IPS DF 19.7 (cell line): ENCODE data around the gene SOBP.

ENCODE experiments used
- DNase-seq: peaks from one replicate; pipeline ENCODE4 v3.0.0-alpha.2; 2013; ENCODE audit warnings: low read depth, low spot score

SOBP gene

DNA sequence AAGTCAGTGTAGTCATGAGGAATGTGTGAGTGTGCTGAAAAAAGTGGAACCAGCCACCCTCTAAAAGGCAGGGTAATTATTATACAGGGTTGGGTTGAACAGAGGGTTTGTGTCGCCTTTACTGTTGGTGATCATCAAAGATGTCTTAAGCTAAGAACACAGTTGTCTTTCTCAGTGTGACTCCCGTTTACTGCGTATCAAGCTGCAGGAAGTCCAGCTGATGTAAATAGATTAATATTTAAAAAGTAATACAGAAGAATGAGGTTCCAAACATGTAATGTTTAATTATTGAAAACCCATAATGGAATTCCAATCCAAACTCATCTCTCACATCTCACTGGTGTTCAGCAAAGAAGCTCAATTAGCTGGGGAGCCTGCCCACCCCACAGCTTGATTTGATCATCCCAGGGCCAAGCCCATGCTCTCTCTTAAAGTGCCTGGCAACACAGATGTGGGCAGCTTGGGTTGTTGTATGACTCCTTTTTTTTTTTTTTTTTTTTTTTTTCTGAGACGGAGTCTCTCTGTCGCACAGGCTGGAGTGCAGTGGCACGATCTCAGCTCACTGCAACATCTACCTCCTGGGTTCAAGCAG is 127.5 kb downstream of the SOBP start:
- no peak for DNase-seq

DNA sequence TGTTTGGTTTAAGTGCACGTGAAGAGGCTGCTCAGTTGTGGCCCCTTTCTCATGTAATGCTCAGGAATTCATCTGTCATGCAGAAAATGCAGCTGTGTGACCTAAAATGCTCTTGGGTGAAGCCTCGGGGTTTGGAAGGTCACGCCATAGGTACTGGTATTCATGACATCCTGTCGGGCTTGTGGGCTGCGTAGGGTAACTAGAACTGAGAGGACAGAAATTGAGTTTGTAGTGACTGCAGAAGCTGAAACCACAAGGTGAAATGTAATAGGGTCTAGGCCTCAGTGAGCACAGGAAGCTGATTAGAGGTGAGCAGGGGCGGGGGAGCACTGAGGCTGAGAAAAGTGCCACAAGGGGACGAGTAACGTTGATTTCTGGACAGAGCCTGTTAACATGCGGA is 128.8 kb downstream of the SOBP start:
- no peak for DNase-seq

DNA sequence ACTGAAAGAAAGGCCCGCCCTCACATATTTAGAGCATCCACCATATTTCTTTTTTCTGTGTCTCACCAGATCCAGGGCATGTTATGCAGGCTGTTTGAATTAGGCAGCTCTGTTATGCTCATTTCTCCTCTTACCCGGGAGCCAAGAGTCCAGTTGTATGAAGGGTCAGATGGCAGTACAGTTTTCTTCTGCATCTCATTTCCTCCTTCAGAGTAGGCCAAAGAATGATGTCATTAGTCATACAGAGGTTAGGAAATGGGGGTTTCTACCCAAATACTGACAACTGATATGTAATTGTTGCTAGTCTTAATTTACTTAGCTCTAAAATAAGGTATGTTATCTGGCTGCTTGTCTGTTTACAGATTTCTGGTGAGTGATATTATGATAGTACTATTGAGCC is 130.8 kb downstream of the SOBP start:
- DNase-seq, result no peak

DNA sequence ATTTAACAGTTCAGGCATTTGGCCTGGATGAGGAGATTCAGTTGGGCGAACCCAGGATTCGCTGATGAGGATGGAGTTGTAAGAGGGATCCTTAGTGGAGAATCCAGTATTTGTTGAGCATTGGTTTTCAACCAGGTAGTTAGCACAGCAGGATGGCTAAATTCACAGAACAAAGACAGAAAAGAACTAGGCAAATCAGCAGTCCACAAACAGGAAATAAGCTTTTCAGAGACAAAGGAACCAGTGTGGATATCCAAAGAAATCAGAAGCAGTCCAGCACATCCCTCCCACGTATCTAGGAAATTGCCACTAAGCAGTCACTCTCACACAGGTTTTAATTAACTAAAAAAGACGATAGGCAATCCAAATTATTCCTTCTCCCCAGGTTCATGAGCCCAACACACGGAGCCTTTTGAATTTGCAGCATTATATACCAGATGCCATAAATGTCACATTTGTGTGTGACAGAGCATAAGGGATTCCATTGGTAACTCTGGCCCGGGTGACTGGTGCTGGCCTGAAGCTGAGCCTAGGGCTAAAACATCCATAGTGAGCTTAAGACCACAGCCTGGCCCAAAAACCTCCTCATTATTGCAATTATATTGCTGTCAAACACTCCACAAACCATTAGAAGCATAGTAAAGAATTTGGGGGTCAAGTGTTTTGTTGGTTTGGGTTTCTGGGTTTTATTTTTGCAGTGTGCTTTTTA is 131.5 kb downstream of the SOBP start:
- DNase-seq, result no peak

DNA sequence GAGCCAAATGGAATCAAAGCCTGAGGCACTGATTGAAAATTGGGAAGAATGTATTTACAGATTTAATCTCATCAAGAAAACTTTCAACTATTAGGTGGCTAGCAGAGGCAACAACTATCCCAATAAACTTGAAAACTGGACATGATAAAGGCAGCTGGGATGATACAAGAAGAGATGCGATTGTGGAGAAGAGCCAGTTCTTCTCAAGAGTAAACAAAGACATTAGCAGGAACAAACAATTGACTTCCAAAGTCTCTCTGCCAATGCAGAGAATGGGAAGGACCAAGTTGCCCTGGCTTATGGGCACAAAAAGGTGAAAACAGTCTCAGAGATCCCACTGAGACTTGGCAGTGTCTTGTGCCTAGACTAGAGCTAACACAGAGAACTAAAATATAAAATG is 132.4 kb downstream of the SOBP start:
- DNase-seq, result no peak

DNA sequence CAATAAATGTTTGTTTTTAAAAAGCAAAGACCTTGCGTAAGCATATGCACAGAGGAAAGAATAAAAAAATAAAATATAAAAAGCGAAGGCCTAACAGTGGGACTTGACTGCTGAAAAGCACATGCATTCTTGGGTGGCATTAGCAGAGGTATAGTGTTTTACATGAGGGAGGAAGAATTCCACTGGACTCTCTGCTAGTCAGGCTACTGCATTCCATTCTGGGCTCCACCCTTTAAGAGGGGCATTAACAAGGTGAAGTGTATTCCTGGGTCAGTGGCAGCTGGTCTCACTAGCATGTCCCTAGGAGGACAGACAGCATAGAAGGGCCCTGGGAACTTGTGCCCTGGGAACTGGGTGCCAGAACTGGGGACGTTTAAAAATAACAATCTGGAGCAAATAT is 134.1 kb downstream of the SOBP start:
- DNase-seq, result no peak

DNA sequence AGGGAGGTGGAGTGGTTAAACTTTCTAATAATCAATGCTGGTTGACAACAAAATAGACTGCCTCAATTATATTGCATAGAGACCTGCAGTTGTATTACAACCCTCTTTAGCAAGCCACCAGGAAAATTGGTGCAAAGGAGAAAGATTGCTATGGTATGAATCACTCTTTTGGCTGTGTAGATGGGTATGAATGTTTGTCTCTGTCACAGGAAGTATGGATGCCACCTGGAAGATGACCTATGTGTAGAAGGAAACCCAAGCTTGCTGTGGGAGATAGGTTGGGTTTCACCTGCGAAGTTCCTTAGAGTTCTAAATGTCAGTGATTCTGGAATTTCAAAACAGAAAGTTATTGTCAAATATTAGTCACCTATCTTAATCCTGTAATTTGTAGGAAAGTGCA is 134.6 kb downstream of the SOBP start:
- DNase-seq, result no peak

DNA sequence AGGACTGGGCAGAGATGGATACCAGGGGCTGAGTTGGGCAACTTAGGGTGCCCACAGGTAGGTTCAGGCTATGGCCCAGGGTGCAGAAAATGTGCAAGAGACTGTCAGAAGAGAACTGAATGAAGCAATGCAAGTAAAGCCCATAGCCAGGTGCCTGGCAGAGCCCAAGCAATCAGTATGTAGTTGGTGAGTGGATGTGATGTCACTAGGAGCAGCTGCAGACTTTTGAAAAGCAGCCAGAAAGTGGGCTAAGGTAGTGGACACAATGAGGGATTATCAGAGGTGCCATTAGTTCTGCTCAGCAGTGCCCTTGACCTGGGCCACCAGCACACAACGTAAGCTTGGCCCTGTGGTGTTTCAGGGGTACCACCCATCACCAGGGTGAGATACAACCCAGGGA is 135.3 kb downstream of the SOBP start:
- DNase-seq, result no peak

DNA sequence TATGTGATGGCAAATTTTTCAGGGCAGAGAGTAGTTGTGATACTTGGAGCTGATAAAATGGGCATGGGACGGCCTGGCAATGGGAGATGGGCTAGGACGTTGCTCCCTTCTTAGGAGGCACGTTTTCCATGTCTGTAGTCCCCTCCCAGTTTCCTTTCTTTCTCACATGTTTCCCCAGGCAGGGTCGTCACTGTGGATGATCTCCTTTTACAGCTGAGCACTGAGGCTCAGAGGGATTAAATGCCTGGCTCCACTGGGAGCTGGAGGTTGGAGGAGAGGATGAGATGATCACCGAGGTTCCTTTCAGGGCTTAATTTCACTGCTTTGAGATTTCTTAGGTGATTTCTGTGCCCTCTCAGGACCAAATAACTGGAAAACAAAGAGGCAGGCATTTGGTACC is 136.7 kb downstream of the SOBP start:
- no peak for DNase-seq

DNA sequence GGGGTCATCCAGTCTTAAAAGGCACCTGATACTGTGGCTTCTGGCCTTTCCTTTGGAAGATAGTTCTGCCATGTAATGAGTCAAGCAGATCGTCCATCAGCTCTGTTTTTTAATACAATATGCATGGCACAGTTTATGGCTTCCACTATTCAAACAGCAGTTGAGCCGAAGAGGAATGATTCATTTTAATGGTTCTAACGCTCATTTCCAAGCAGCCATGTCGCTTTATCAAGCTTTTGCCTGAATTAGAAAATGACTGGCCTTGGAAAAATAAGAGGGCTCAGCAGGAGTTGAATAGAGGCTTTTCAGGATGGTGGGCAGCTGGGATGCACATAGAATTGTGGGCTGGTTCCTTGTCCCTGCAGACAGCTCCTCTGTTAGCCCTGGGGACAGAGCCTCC is 138.1 kb downstream of the SOBP start:
- no peak for DNase-seq

DNA sequence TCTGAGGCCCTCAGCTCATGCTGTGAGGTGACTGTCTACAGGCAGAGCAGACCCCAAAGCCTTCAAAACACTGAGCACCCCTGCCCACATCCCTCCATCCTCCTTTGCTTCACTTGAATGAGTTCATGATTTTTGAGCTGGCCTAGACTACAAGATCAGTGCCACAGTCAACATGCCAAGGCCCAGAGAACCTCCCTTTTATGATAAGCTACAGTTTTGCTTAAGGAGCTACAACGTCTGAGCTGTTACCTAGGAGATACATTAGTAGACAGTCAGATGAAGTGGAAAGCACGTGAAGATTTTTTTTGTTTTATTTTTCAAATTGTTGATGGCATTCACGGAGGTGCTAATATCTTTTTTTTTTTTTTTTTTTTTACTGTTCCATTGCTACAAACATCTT is 139.0 kb downstream of the SOBP start:
- DNase-seq, result no peak

DNA sequence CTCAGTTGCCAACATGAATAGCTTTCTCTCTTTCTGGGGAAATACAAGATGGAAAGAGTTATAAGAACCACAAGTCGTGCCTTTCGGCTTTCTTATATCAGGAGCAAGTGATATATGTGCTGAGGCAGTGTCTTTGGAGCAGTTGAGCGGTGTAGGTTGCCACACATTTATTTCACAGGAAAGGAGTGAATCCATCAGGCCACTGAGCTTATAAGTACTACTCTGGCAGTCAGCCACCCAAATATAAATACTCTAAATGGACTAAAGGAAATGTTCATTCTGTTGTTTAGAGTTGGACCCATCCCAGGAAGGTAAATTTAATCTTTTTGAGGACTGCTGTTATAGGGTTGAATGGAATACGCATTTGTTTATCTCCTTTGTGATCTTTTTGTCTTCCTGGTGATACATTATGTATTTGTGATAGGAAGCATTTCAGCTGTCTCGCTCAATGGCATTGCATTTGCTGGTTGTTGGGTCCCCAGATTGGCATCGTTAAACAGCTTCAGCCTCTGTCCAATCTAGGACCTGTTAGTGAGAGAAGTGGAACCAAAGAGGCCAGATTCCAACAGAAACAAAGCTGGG is 139.7 kb downstream of the SOBP start:
- DNase-seq, result no peak

DNA sequence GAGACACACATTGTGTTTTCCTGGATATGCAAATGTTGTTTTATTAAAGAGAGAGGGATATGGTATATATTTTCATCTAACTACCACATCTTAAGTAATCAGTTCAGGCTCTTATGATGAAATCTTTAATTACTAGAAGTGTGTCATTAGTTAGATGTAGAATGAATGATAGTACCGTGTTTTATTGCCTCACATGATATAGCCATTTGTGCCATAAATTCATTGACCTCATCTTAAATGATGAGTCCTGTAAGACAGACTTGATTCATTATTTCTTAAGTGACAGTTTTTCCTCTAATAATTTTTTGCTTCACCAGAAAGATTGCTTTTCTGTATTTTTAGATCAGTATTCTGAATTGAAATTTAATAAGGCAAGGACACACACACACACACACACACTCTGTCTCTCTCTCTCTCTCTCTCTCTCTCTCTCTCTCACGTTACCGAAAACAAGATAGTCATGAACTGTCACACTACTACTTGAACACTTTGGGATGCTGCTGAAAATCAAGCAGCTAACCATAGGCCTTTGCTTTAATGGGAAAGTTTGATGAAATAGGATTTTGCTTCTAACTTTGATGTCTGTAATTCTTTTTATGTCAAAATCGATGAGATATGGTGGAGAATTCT is 140.5 kb downstream of the SOBP start:
- DNase-seq, result no peak

DNA sequence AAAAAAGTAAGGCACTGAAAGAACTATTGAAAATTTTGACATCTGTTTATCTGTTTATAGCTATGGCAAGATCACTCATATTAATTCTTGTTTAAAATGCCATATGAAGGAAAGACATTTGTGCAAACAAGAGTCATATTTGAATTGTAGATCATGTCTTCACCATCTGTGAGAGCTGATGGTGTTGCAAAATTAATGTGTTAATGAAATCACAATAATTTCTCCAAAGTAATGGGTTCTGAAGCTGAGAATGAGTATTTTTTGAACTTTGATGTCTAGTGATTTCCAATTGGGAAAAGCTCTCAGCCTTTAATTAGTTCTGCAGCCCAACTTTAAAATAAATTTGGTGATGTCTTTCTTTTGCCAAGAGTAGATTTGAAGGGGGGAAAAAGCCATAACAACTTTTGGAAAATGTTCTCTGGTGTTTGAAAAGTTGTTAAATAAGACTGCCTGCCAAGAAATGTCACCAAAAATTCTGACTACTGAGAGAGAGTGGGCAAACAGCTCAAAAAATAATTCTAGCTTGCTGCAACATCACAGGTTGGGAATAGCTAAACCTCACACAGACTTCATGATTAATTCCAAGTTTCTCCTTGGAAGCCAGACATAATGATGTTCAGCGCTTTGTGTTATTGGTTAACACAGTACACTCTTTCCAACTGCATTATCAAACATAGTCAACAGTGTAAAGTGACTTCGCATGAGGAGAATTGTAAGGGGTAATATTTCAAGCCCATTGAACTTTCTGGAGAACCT is 142.6 kb downstream of the SOBP start:
- no peak for DNase-seq

DNA sequence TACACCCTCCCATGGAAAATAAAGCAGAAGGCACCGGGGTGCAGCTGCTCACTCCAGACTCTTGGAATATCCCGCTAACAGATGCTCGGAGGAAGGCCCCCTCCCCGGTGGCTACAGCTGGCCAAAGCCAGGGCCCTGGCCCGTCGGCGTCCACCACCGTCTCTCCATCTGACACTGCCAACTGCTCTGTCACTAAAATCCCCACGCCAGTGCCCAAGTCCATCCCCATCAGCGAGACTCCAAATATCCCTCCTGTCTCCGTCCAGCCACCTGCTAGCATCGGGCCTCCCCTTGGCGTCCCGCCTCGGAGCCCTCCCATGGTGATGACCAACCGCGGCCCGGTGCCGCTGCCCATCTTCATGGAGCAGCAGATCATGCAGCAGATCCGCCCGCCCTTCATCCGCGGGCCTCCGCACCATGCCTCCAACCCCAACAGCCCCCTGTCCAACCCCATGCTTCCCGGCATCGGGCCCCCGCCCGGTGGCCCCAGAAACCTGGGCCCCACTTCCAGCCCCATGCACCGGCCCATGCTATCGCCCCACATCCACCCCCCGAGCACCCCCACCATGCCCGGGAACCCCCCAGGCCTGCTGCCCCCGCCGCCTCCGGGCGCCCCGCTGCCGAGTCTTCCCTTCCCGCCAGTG is 143.9 kb downstream of the SOBP start:
- DNase-seq, result no peak

DNA sequence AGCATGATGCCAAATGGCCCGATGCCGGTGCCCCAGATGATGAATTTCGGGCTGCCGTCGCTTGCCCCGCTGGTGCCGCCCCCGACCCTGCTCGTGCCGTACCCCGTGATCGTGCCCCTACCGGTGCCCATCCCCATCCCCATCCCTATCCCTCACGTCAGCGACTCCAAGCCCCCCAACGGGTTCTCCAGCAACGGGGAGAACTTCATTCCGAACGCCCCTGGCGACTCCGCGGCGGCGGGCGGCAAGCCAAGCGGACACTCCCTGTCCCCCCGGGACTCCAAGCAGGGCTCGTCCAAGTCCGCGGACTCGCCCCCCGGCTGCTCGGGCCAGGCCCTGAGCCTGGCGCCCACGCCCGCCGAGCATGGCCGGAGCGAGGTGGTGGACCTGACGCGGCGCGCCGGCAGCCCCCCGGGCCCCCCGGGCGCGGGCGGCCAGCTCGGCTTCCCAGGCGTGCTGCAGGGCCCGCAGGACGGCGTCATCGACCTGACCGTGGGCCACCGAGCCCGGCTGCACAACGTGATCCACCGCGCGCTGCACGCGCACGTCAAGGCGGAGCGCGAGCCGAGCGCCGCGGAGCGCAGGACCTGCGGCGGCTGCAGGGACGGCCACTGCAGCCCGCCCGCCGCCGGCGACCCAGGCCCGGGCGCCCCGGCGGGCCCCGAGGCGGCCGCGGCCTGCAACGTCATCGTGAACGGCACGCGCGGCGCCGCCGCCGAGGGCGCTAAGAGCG is 144.6 kb downstream of the SOBP start:
- DNase-seq, result no peak

DNA sequence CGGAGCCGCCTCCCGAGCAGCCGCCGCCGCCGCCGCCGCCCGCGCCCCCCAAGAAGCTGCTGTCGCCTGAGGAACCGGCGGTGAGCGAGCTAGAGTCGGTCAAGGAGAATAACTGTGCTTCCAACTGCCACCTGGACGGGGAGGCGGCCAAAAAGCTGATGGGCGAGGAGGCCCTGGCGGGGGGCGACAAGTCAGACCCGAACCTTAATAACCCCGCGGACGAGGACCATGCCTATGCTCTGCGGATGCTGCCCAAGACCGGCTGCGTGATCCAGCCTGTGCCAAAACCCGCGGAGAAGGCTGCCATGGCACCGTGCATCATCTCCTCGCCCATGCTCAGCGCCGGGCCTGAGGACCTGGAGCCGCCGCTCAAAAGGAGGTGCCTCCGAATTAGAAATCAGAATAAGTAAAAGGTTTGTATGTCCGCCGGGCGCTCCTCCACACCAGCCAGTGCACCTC is 145.2 kb downstream of the SOBP start:
- DNase-seq, result no peak

DNA sequence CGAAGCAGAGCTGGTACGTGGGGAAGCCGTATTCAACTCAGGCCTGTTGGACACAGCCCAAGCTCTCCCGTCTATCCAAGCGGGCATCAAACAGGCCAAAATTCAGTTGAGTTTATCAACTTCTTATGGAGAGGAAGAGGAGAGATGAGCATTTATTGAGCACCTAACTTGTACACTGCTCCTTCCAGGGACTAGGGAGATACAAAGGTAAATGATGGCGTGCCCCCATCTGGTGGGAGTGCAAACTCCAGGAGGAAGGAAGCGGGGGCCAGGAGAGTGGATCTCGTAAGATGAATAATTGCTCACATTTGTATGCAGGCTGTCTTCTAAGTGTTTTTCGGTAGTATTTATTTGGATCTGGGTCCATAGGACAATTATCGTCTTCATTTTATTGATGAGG is 146.6 kb downstream of the SOBP start:
- DNase-seq, result no peak

DNA sequence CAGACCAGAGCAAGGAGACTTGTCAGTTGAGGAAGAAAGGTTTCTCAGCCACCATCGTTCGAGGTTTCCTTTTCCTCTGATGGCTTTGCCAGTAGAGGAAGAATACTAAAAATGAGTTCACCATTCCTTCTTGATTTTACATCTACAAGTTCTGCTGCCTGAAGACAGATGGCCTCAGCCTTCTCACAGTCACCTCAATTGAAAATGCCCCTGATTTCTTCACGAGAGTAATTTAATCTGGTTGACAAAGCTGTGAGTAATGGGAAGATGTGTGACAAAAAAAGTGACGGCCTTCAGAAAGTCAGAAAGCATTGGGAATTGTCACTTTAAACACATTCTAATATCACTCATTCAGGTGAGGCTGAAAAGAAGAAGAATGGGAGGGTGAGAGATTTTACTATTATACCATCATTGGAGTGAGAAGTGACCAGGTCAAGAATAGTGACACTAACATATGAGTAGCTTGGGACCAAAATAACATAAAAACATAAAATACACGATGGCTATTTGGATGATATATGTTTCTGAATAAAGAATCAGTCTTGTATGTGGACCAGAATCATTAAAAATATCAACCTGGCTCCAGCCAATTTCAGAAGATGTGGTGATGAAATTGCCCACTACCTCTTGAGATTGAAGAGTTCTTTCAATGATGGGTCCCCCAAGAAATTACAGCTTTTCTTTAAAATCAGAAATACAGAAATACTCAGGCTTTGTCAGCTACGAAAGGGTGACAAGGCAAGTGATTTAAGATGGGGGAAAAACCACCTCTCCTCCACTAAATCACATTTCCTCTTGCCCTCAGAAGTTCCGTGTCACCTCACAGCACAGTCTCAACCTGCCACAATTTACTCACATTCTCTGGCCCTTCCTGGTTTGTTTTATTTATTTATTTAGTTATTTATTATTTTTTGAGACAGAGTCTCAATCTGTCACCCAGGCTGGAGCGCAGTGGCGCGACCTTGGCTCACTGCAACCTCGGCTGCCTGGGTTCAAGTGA is 147.7 kb downstream of the SOBP start:
- DNase-seq, result no peak

DNA sequence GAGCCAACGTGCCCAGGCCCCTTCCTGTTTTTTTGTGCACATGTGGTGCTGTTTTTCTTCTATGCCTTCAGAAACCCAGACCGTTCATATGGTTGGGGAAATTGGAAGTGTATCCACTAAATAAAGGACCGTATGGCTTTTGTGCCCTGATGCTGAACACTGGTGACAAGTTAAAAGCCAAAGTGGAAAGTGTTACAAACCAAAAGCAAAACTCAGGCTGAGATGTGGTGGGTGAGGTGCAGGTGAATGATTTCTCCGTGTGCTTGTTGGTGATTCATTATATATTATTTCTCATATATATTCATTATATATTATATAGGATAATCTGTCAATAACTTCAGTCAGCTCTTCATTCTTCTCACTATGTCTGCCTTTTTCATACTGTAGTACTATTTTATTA is 148.6 kb downstream of the SOBP start:
- DNase-seq, result no peak
